Superior temporal gyrus (tissue), 1 donor: ENCODE results near the gene ENPEP.

Experiments
- DNase-seq: peaks from one replicate; pipeline ENCODE4 v3.0.0-alpha.2; 2016; ENCODE audit errors: extremely low spot score

ENPEP gene

DNA sequence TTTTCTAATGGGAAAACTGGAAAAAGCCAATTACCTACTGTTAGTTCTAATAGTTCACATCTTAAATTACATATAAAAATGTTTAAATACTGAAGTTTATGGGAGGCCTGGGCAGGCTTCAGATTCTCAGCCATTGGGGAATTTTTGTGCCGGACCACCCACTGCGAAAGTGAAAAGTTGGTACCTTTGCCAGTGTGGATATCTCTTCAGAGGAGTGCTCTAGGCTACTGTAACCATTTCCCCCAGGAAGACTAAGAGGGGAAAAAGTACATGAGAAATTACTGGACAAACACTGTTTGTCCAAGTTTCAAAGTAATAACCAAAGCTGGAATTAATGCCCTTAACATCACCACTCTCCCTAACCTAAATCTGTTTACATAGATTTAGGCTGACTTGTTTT is 126.1 kb downstream of the ENPEP start:
- no peak for DNase-seq

DNA sequence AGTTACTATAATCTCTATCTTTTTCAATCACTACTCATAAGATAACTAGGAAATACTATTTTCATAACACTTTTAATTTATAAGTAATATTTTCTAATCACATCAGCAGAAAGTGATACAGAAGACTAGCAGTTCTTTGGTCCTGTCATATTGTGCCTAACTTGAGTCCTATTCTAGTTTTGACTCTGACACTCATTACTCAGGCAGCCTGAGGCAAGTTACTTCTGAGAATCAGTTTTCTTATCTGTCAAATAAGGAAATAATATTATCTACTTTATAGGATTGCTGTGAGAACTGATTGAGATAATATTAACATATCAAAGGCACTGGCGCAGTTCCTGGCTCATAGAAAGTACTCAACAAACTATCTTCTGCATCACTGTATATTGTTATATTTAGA is 129.1 kb downstream of the ENPEP start:
- DNase-seq: no peak

DNA sequence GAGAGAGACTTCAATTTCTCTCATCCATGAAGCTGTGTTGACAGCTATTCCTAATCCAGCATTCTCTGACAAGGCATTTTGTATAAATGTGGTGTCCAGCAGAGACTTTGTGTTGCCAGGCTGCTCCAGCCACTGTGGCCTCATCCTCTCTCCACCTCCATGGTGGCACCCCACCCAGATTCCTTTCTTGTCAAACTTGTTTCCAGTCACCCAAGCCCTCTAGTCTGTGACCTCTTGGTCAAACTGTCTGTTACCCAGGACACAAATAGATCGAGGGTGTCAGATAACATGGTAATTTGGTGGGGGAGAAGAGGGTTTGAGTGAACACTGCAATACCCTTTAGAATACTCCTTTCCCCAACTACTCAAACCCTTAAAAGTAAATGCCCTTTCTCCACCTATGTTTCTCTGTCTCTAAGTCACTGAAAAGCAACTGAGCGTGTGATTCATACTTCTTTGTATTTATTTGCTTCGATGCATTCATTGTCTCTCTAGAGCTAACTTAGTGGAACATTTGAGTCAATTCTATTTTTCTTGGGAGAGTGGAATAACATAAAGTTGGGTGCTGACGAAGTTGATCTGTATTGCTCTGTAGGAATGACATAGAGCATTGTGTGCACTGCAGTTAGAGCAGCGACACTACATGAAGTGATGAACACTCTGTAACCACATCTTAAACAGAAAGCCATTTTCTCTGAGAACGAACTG is 133.2 kb downstream of the ENPEP start:
- no peak for DNase-seq

DNA sequence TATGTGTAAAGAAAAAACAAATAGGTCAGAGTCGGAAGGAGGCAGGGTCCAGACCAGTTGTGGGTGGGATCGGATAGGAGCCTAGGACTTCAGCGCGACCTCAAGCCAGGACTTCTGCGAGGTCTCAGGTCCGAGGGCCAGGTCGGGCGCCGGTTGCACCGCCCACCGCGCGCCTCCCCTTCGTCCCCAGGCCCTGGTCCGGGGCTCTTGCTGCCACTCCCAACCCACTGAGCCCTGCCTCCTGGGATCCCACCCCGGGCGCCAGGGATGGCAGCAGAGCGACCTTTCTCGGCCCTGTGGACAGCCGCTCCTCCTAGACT is 134.6 kb downstream of the ENPEP start:
- DNase-seq: no peak

DNA sequence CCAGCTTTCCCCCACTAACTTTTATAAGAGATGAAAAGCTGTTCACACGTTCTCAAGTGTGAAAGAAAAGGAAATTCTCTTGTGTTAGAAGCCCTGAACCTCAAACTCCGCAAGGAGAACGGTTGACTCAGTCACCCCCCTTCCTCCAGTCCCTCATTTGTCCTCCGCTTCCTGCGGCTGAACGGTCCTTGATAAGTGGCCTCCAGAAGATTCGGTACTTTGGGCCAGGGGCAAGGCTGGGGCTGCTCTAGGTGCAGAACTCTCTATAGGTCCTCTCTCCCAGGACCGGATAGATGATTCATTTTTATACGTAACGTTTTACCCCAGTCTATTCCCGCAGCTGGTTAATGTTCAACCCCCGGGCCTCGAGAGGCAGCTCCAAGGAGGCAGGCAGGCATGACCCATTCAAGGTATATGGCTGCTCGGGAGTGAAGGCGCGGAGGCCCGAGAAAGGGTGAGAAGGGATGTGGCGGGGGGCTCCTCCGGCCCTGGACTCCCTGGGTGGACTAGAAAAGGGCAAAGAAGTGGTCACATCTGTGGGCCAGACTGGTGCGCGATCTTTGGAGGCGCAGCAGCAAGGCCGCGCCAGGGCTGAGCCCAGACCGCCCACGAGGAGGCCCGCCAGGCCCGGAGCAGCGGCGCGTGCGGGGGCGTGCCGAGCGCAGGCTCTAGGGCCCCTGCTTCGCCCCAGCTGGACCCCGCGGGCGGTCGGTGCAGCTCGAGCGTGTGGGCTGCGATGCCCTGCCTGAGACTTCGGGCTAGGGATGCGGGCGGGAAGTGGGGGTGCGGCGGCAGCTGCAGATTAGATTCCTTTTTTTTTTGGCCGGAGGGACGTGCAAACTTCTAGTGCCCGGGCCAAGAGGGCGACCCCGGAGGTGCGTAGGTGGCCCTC is 135.2 kb downstream of the ENPEP start:
- no peak for DNase-seq

DNA sequence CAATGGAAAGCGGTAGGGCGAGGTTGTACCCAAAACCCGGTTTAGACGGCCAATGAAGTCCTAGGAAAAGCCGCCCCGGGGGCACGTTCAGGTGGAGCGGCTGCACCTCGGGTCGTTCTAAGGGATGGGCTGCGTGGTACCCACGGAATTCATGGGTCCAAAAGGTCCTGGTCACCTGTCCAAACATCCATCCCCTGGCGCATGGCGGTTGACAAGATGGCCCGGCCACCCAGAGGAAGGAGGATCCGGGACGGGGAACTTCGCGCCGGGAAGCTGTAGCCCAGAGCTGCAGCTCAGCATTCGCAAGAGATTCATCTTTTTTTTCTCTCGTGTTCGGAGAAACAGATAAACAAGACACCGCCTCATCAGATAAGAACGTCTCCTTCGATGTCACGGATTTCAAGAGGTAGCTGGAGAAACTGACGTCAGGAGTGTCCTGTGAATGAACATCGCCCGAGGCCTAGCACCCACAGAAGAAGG is 136.1 kb downstream of the ENPEP start:
- no peak for DNase-seq

DNA sequence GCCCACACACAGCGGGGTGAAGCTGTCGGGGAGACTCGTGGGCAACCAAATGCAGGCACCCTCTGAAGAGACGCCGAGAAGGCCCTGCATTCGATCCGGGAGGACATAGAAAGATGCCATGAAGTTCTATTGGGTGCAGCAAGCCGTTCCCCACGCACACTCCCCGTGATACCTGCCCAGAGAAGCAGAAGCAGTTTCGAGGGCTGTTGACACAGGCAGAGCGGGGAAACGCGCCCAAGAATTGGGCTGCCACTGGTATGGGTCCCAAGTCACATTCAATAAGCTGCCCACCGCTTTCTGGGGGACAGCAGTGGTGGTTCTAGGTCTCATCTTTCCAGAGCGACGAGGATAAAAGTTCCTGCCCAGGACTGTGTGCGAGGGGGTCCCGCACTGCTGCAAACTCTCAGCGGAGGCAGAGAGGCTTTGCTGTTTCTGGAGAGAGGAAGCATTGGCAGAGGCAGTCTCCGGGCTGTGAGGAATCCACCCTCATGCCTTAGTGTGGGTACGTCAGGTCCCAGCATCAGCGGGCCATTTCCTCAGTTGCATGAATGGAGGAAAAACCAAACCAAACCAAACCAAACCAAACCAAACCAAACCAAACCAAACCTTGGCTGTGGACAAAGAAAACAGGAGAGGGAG is 136.8 kb downstream of the ENPEP start:
- no peak for DNase-seq

DNA sequence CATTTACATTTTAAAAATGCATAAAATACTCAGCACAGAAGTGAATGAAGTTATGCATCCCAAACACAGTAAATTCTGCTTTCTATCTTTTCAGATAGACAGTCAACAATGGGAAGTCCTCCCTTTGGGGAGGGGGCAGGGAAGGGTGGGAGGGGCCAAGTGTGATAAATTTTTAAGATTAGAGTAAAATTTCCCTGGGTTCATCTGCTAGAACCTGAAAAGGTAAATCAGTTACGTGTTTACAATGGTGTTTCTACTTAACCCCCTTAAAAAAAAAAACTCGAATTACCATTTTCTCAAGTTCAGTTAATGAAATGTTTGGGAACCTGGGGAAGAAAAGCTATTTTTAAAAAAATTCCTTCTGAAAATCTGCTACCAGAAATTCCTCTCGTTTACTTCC is 137.8 kb downstream of the ENPEP start:
- DNase-seq: no peak

DNA sequence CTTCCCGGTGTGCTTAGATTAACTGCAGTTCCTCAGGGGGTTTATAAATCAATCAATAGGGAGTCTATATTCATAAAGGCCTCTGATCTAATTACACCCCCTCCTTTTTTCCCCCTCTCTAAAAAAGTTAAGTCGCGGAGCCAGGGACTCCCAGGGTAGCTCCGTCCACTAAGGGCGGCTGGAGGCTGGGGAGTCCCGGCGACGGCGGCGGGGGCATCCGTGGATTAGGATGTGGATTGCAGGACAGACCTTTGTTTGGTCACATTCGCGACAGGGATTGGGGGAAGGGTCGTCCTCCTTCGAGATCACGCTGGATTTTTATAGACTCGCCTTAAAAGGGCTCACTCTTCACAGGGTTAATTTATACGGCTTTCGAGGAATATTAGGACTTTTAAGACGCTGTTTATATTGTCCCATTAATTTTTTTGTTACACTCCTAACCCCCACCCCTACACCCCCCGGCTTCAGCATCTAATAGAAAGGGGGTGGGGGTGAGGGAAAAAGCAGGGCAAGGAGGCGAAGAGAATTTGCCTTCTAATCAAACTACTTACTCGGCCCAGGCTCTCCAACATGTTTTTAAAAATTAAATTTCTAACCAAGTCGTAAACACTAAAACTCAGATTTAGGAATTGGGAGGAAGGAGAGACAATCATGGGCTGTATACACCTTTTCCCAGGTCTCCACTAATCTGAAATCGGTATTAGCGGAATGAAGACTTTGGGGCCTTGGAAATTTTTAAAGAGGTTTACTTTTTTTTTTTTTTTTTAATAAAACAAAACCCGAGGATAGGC is 138.4 kb downstream of the ENPEP start:
- no peak for DNase-seq
